DMS79 treated with DMSO at 0.1 percent for 48 hours (cell line): ENCODE measurements around the gene BTBD2.

Experiments used
- DNase-seq: peaks from one replicate; lab custom pipeline; 2025; lab: John Stamatoyannopoulos, UW

Gene BTBD2

GRCh38 chr19:1985588-1986356, 29.7 kb downstream of the BTBD2 start:
- DNase-seq, result no peak

- no peak for DNase-seq
Measured at GRCh38 chr19:1984357-1984756, 31.2 kb downstream of the BTBD2 start.

- DNase-seq, result no peak
Measured at GRCh38 chr19:1981253-1981652, 34.3 kb downstream of the BTBD2 start.

GRCh38 chr19:1980809-1981181, 34.7 kb downstream of the BTBD2 start:
- no peak for DNase-seq

- DNase-seq, result no peak
Measured at GRCh38 chr19:1980091-1980808, 35.3 kb downstream of the BTBD2 start.

- no peak for DNase-seq
Measured at GRCh38 chr19:1979642-1980041, 35.9 kb downstream of the BTBD2 start.

GRCh38 chr19:1979017-1979416, 36.5 kb downstream of the BTBD2 start:
- DNase-seq, result no peak

GRCh38 chr19:1978346-1978894, 37.1 kb downstream of the BTBD2 start:
- DNase-seq, result no peak

GRCh38 chr19:1977120-1977519, 38.4 kb downstream of the BTBD2 start:
- no peak for DNase-seq

- no peak for DNase-seq
Measured at GRCh38 chr19:1975162-1975480, 40.4 kb downstream of the BTBD2 start.

- no peak for DNase-seq
Measured at GRCh38 chr19:1974381-1975161, 40.9 kb downstream of the BTBD2 start.

GRCh38 chr19:1970806-1971502, 44.6 kb downstream of the BTBD2 start:
- DNase-seq, result no peak

- DNase-seq, result no peak
Measured at GRCh38 chr19:1970003-1970805, 45.3 kb downstream of the BTBD2 start.

GRCh38 chr19:1969176-1970002, 46.1 kb downstream of the BTBD2 start:
- DNase-seq, result no peak

- DNase-seq, result no peak
Measured at GRCh38 chr19:1968279-1969175, 47.0 kb downstream of the BTBD2 start.

- DNase-seq, result no peak
Measured at GRCh38 chr19:1967087-1967608, 48.4 kb downstream of the BTBD2 start.

GRCh38 chr19:1962674-1963073, 52.8 kb downstream of the BTBD2 start:
- DNase-seq, result no peak

- DNase-seq, result no peak
Measured at GRCh38 chr19:1961000-1961883, 54.3 kb downstream of the BTBD2 start.
